Measurements from ENCODE around the gene AP2A2. TPM values are rescaled to one million over a fixed set of nuclear protein-coding genes. Genes with fewer than 3 reads are reported as not detected.
"Not testable (repeated sequence)": the region's sequence is repeated elsewhere in the genome, so short reads cannot be mapped to it uniquely, and the experiment has no call there.

AP2A2 gene
- total RNA-seq, 2 donors from 2014 or later, result 51.6 to 75.1 TPM

DNA sequence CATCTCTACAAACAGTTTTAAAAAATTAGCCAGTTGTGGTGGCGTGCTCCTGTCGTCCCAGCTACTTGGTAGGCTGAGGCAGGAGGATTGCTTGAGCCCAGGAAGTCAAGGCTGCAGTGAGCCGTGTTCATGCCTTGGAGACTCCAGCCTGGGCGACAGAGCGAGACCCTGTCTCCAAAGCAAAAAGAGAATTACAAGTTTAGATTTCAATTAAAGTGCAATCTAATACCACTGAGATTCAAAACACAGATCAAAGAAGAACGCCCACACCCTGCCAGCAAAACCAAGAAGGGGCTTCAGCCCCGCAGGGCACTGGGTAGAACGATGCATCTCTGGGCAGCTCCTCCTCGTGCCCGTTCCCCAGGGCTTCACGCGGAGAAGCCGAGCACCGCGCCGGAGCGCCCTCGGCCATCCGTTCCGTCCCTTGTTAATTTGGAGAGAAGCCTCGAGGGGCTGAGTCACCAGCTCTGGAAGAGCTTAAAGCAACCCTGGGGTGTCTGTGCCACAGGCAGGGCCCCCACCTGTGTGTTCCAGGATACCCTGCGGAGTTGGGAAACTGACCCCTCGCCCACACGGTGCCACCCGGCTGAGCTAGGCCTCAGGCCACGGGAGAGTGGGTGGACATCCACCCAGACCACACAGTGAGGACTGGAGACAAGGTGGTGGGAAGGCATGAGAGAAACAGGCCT, 47.0 kb downstream of the AP2A2 start:
- no peak overlapping the region for H3K27ac Mint-ChIP-seq

DNA sequence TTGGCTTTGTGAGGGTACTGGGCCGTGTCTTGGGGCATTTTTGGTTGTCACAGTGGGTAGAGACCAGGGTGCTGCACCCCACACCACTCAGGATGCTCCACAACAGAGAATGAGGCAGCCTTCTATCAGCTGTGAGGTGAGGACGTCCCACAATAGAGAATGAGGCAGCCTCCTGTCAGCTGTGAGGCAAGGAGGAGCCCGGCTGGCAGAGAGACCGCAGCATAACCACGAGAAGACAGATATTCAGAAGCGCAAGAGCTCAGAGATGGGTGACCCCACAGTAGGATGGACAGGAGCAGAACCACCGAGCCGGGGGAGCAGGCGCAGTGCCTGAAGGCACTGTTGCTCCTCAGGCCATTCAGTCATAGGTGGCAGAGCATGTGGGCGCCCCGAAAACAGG, 47.6 kb downstream of the AP2A2 start:
- Mint-ChIP-seq H3K27me3 (no peaks in the 10 kb centered on the region), H3K4me1 (ENCODE audit: low read depth in 2 of 2) (peaks cover 15 to 52% of the 10 kb centered on the region in 2 donors), H3K9me3 (no peaks in the 10 kb centered on the region), H3K36me3 (no peaks in the 10 kb centered on the region), H3K27ac (no peak overlapping the region), H3K4me3 (no peak overlapping the region)
- ATAC-seq (no peak), DNase-seq (ENCODE audit: low spot score) (no peak)

More for the DNA sequence above, 47.0 kb downstream of the AP2A2 start:
- DNase-seq (ENCODE audit: low spot score), result no peak
- ATAC-seq, result no peak
- Mint-ChIP-seq H3K9me3 (no peaks in the 10 kb centered on the region), H3K27me3 (no peaks in the 10 kb centered on the region), H3K4me1 (ENCODE audit: low read depth in 2 of 2) (peaks cover 15 to 54% of the 10 kb centered on the region in 2 donors), H3K36me3 (no peaks in the 10 kb centered on the region), H3K4me3 (no peak overlapping the region)

- not testable (repeated sequence) for ATAC-seq, H3K9me3 Mint-ChIP-seq, H3K4me3 Mint-ChIP-seq, H3K36me3 Mint-ChIP-seq, H3K27me3 Mint-ChIP-seq, H3K27ac Mint-ChIP-seq
- H3K4me1 Mint-ChIP-seq (ENCODE audit: low read depth in 2 of 2), result peaks cover 15 to 43% of the 10 kb centered on the region in 2 donors
- DNase-seq (ENCODE audit: low spot score), result peak; percentile 65
Measured at GRCh38 chr11:975376-975775, 49.7 kb downstream of the AP2A2 start.

DNA sequence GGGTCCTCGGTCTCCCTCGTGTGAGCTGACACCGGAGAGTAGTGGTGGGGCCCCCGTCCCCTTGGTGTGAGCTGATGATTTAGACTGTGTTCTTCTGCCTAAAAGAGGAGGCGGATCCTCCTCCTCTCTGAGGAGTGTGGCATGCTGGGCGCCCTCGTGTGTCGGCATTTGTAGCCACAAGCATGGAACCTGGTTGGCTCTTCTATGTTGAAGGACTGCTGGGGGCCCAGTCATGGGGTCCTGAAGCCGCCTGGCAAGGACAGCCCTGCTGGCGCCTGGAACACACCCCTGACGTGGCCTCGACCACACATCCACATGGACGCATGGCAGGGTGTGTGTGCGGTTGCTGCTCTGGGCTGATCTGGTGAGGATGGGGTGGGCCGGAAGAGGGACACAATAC, 50.2 kb downstream of the AP2A2 start:
- no peak overlapping the region for H3K4me3 Mint-ChIP-seq
- DNase-seq (ENCODE audit: low spot score) (no peak), ATAC-seq (no peak)
- H3K4me1 Mint-ChIP-seq (ENCODE audit: low read depth in 2 of 2), result peaks cover 15 to 43% of the 10 kb centered on the region in 2 donors
- H3K27me3 Mint-ChIP-seq, result no peaks in the 10 kb centered on the region
- no peak overlapping the region for H3K27ac Mint-ChIP-seq
- H3K36me3 Mint-ChIP-seq, result no peaks in the 10 kb centered on the region
- no peaks in the 10 kb centered on the region for H3K9me3 Mint-ChIP-seq

GRCh38 chr11:976431-977160, 50.9 kb downstream of the AP2A2 start:
- Mint-ChIP-seq H3K36me3 (no peaks in the 10 kb centered on the region), H3K4me3 (no peak overlapping the region), H3K27me3 (no peaks in the 10 kb centered on the region), H3K4me1 (ENCODE audit: low read depth in 2 of 2) (peaks cover 15 to 39% of the 10 kb centered on the region in 2 donors), H3K9me3 (no peaks in the 10 kb centered on the region), H3K27ac (no peak overlapping the region)
- DNase-seq (ENCODE audit: low spot score), result no peak
- peak in 1 of 2 donors; percentile 39 for ATAC-seq

DNA sequence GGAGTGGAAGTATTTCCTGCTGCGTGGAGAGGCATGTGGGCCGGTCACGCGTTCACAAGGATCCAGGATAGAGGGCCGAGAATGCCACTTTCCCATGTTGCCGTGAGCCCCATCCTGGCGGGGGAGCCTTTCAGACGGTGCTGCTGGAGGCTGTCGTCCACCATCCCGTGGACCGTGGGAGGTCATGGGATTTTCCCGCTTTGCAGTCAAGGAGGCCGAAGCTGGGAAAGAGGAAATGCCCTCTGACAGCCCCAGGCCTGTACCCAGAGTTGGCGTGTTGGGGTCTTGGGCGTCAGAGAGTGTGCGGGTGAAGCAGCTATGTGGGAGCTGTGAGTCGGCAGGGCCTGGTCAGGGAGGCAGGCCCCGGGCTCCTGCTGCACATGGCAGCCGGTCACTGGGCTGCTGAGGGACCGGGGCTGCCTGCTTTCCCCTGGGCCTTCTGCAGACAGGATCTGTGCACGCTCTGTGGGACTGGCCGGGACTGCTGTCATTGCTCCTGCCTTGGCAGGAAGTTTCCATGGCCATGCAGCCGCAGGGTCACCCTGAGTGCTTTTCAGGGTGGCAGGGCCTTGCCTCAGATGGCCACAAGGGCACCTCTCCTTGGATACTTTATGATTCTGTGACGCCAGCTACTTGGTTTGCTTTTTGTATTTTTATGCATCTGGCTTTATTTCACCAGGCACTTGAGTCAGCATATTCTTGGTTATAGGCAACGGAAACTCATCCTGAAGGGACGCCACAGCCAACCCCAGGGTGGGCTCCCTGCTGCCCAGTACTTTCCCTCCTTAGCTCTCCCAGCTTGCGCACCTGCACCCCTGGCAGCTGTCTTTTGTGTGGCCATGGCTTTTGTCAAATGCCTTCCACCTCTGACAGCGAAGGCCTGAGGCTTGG, 52.4 kb downstream of the AP2A2 start:
- no peaks in the 10 kb centered on the region for H3K9me3 Mint-ChIP-seq
- no peak overlapping the region for H3K27ac Mint-ChIP-seq
- H3K27me3 Mint-ChIP-seq, result no peaks in the 10 kb centered on the region
- ATAC-seq, result no peak
- no peak overlapping the region for H3K4me3 Mint-ChIP-seq
- H3K4me1 Mint-ChIP-seq (ENCODE audit: low read depth in 2 of 2), result peaks cover 15 to 39% of the 10 kb centered on the region in 2 donors
- H3K36me3 Mint-ChIP-seq, result no peaks in the 10 kb centered on the region
- no peak for DNase-seq (ENCODE audit: low spot score)

- H3K27ac Mint-ChIP-seq, result no peak overlapping the region
- ATAC-seq, result no peak
- H3K36me3 Mint-ChIP-seq, result no peaks in the 10 kb centered on the region
- peaks cover 15 to 35% of the 10 kb centered on the region in 2 donors for H3K4me1 Mint-ChIP-seq (ENCODE audit: low read depth in 2 of 2)
- H3K27me3 Mint-ChIP-seq, result no peaks in the 10 kb centered on the region
- H3K4me3 Mint-ChIP-seq, result no peak overlapping the region
- H3K9me3 Mint-ChIP-seq, result no peaks in the 10 kb centered on the region
- no peak for DNase-seq (ENCODE audit: low spot score)
Measured at GRCh38 chr11:978781-979180, 53.1 kb downstream of the AP2A2 start.

DNA sequence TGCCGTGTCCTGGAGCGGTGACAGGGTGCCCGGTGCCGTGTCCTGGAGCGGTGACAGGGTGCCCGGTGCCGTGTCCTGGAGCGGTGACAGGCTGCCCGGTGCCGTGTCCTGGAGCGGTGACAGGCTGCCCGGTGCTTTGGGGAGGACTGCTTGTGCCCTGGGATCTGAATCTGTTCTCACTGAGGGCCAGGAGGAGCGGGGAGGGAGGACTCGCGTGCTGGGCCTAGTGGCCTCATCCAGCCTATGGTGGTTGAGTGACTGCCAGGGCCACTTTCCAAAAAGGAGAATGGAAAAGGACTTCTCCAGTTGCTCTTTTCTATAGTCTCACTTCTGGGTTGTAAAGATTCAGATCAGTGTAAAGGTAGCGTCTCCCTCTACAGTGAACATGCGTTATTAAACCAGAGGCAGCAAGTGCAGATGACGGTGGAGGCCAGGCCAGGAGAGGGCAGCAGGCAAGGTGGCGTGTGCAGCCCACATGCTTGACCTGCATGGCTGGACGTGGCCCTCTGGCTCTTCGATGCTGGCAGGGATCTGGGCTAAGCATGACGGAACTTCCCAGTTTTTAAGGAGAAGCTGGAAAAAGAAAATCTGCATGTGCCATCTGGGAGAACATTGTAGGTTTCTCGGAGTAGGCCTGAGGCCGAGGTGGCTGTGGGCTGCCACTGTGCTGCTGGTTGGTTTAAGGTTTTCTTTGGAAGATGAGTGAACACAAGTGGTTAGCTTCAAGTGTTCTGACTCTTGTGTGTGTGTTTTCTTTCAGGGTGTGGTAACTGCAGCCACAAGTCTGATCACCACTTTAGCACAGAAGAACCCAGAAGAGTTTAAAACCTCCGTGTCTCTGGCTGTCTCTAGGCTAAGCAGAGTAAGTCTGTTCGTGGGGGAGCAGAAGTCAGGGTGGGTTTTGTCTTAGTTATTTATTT, 55.0 kb downstream of the AP2A2 start:
- Mint-ChIP-seq H3K4me3 (no peak overlapping the region), H3K4me1 (ENCODE audit: low read depth in 2 of 2) (peaks cover 8 to 28% of the 10 kb centered on the region in 2 donors), H3K27ac (peak overlapping the region in 1 of 2 donors; percentile 74), H3K36me3 (no peaks in the 10 kb centered on the region), H3K27me3 (no peaks in the 10 kb centered on the region), H3K9me3 (no peaks in the 10 kb centered on the region)
- ATAC-seq (no peak), DNase-seq (ENCODE audit: low spot score) (no peak)

DNA sequence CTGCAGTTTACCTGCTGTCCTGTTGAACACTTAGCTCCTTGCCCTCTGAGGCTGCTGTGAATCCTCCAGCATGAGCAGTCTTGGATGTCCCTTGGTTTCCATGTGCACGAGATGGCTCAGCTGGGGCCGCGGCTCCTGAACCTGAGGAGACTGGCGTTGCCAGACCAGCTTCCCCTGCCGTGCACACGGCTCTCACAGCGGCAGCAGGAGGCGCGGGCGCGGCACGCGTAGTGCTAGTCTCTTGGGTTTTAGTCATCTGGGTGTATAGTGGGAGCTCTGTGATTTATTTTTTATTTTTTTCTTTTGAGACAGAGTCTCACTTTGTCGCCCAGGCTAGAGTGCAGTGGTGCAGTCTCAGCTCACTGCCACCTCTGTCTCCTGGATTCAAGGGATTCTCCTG, 56.1 kb downstream of the AP2A2 start:
- Mint-ChIP-seq H3K4me3 (no peak overlapping the region), H3K27ac (no peak overlapping the region), H3K9me3 (no peaks in the 10 kb centered on the region), H3K4me1 (ENCODE audit: low read depth in 2 of 2) (peaks cover 0 to 20% of the 10 kb centered on the region in 2 donors), H3K27me3 (no peaks in the 10 kb centered on the region), H3K36me3 (no peaks in the 10 kb centered on the region)
- DNase-seq (ENCODE audit: low spot score) (no peak), ATAC-seq (no peak)

GRCh38 chr11:984546-984945, 58.9 kb downstream of the AP2A2 start:
- Mint-ChIP-seq H3K36me3 (no peaks in the 10 kb centered on the region), H3K9me3 (no peaks in the 10 kb centered on the region), H3K4me1 (ENCODE audit: low read depth in 2 of 2) (peaks cover 0 to 10% of the 10 kb centered on the region in 2 donors), H3K27me3 (no peaks in the 10 kb centered on the region), H3K4me3 (no peak overlapping the region), H3K27ac (no peak overlapping the region)
- no peak for DNase-seq (ENCODE audit: low spot score)
- no peak for ATAC-seq

DNA sequence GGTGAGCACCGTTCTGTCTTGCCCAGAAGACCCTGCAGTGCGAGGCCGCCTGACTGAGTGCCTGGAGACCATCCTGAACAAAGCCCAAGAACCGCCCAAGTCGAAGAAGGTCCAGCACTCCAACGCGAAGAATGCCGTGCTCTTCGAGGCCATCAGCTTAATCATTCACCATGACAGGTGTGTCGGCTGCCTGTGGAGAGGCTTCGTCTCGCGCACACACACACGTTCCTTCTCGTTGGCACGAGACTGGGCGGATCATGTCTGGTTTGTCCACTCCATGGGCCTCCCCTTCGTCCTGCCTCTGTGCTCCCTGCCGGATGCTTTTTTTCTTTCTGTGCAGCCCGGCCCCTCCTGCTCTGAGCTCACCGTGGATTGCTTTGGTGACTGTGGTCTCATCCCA, 59.7 kb downstream of the AP2A2 start:
- H3K27ac Mint-ChIP-seq, result no peak overlapping the region
- no peak overlapping the region for H3K4me3 Mint-ChIP-seq
- peaks cover 0 to 10% of the 10 kb centered on the region in 2 donors for H3K4me1 Mint-ChIP-seq (ENCODE audit: low read depth in 2 of 2)
- H3K9me3 Mint-ChIP-seq, result no peaks in the 10 kb centered on the region
- ATAC-seq (no peak), DNase-seq (ENCODE audit: low spot score) (no peak)
- no peaks in the 10 kb centered on the region for H3K36me3 Mint-ChIP-seq
- H3K27me3 Mint-ChIP-seq, result no peaks in the 10 kb centered on the region

GRCh38 chr11:985848-986247, 60.2 kb downstream of the AP2A2 start:
- ATAC-seq (no peak), DNase-seq (ENCODE audit: low spot score) (no peak)
- Mint-ChIP-seq H3K4me3 (no peak overlapping the region), H3K27ac (no peak overlapping the region), H3K27me3 (no peaks in the 10 kb centered on the region), H3K4me1 (ENCODE audit: low read depth in 2 of 2) (peaks cover 0 to 5% of the 10 kb centered on the region in 2 donors), H3K36me3 (no peaks in the 10 kb centered on the region), H3K9me3 (no peaks in the 10 kb centered on the region)

Data from natural killer cell treated with Interleukin-12 subunit alpha and Interleukin-12 subunit beta and Interleukin-15 and Interleukin-18, amount 100 ng/mL, for 72 hours (primary cell).